Mesenchymal stem cell (in vitro differentiated cells and primary cell): ENCODE data around the gene PIP5K1B.

Experiments
- DNase-seq: peaks from one replicate; pipeline ENCODE4 v3.0.0-alpha.2; 2013
- H2AFZ ChIP-seq: one replicate; pipeline ENCODE4 v1.6.1; 2013; ENCODE audit warnings: low read depth, mild to moderate bottlenecking, control low read depth, inconsistent platforms, low read length, moderate library complexity
- H2AK5ac ChIP-seq: 2 replicates; pipeline ENCODE4 v1.6.1; 2013; ENCODE audit warnings: low read length, moderate library complexity, mild to moderate bottlenecking, inconsistent platforms; ENCODE audit not compliant: severe bottlenecking
- H2BK120ac ChIP-seq: one replicate; pipeline ENCODE4 v1.6.1; 2013; ENCODE audit warnings: low read depth, mild to moderate bottlenecking, inconsistent platforms, low read length, moderate library complexity
- H2BK12ac ChIP-seq, 2 experiments: one replicate each; pipeline ENCODE4 v1.6.1; 2013; ENCODE audit warnings: inconsistent platforms in 2 of 2, low read length in 2 of 2, mild to moderate bottlenecking in 2 of 2, moderate library complexity in 2 of 2, control low read depth in 1 of 2
- H2BK15ac ChIP-seq: one replicate; pipeline ENCODE4 v1.6.1; 2013; ENCODE audit warnings: mild to moderate bottlenecking, low read depth, inconsistent platforms; ENCODE audit not compliant: poor library complexity, severe bottlenecking
- H2BK5ac ChIP-seq: 2 replicates; pipeline ENCODE4 v1.6.1; 2013; ENCODE audit warnings: low read depth, mild to moderate bottlenecking, low read length, control low read depth, inconsistent platforms; ENCODE audit not compliant: poor library complexity, severe bottlenecking
- H3K14ac ChIP-seq, 2 experiments: one replicate each; pipeline ENCODE4 v1.6.1; 2013; ENCODE audit warnings: inconsistent platforms in 2 of 2, low read length in 2 of 2, control low read depth in 1 of 2, mild to moderate bottlenecking in 1 of 2, moderate library complexity in 1 of 2
- H3K18ac ChIP-seq, 2 experiments: one replicate each; pipeline ENCODE4 v1.6.1; 2013; ENCODE audit warnings: inconsistent platforms in 2 of 2, low read length in 2 of 2, control low read depth in 1 of 2, low read depth in 1 of 2, mild to moderate bottlenecking in 1 of 2
- H3K23ac ChIP-seq, 2 experiments: one replicate each; pipeline ENCODE4 v1.6.1; 2013; ENCODE audit warnings: inconsistent platforms in 2 of 2, low read length in 2 of 2, mild to moderate bottlenecking in 2 of 2, moderate library complexity in 2 of 2, control low read depth in 1 of 2
- H3K27ac ChIP-seq: 2 replicates; pipeline ENCODE4 v1.5.1; 2013; ENCODE audit warnings: mild to moderate bottlenecking, moderate library complexity, low read length, control low read depth, inconsistent platforms; ENCODE audit not compliant: poor library complexity, severe bottlenecking
- H3K27me3 ChIP-seq, 2 experiments: 2 replicates each; pipeline versions ENCODE4 v1.6.1 to v1.7.0; 2013; ENCODE audit warnings: low read length in 2 of 2, mild to moderate bottlenecking in 2 of 2, moderate library complexity in 2 of 2, control low read depth in 1 of 2, inconsistent platforms in 1 of 2; ENCODE audit not compliant: control insufficient read depth in 1 of 2, insufficient read depth in 1 of 2
- H3K36me3 ChIP-seq, 2 experiments: 2 replicates each; pipeline versions ENCODE4 v1.6.1 to v1.7.0; 2013; ENCODE audit warnings: low read length in 2 of 2, control low read depth in 1 of 2, inconsistent platforms in 1 of 2, low read depth in 1 of 2, mild to moderate bottlenecking in 1 of 2; ENCODE audit not compliant: insufficient read depth in 2 of 2, control insufficient read depth in 1 of 2
- H3K4ac ChIP-seq, 2 experiments: one replicate each; pipeline ENCODE4 v1.6.1; 2013; ENCODE audit warnings: inconsistent platforms in 2 of 2, low read length in 2 of 2, mild to moderate bottlenecking in 2 of 2, moderate library complexity in 2 of 2, control low read depth in 1 of 2, low read depth in 1 of 2
- H3K4me1 ChIP-seq: 2 replicates; pipeline ENCODE4 v1.6.1; 2013; ENCODE audit warnings: low read depth, low read length, control low read depth; ENCODE audit not compliant: control insufficient read depth, insufficient read depth
- H3K4me2 ChIP-seq: 2 replicates; pipeline ENCODE4 v1.6.1; 2013; ENCODE audit warnings: low read length, mild to moderate bottlenecking, inconsistent platforms; ENCODE audit not compliant: poor library complexity, severe bottlenecking
- H3K4me3 ChIP-seq, 2 experiments: 2 replicates each; pipeline versions ENCODE4 v1.5.1 to v1.7.0; 2013; ENCODE audit warnings: low read length in 2 of 2, mild to moderate bottlenecking in 2 of 2, control low read depth in 1 of 2, low read depth in 1 of 2; ENCODE audit not compliant: insufficient read depth in 1 of 2
- H3K79me1 ChIP-seq: replicated peaks from 2 replicates; pipeline ENCODE4 v1.6.1; 2013; ENCODE audit warnings: mild to moderate bottlenecking, control low read depth, low read length, inconsistent platforms; ENCODE audit not compliant: poor library complexity, severe bottlenecking
- H3K9ac ChIP-seq: 2 replicates; pipeline ENCODE4 v1.7.0; 2013; ENCODE audit warnings: mild to moderate bottlenecking, low read length, moderate library complexity
- H3K9me3 ChIP-seq: 2 replicates; pipeline ENCODE4 v1.7.0; 2013; ENCODE audit warnings: mild to moderate bottlenecking, low read length; ENCODE audit not compliant: control insufficient read depth
- H4K8ac ChIP-seq: one replicate; pipeline ENCODE4 v1.6.1; 2013; ENCODE audit warnings: inconsistent platforms, mild to moderate bottlenecking, low read length, moderate library complexity
- H4K91ac ChIP-seq: one replicate; pipeline ENCODE4 v1.6.1; 2013; ENCODE audit warnings: mild to moderate bottlenecking, low read length, inconsistent platforms
- WGBS: methylation state at CpG from one replicate; pipeline ENCODE4 v1.1.7; 2013; ENCODE audit warnings: mixed read lengths; 5-methylcytosine and 5-hydroxymethylcytosine counted together

Gene PIP5K1B

GRCh38 chr9:69029535-69029934 lies 324.5 kb downstream of the PIP5K1B start:
- Histone ChIP-seq H3K36me3 (no peaks in the 10 kb centered on the region), H2AK5ac (no peak overlapping the region), H2BK12ac (no peak overlapping the region), H2BK15ac (no peak overlapping the region), H3K18ac (no peak overlapping the region), H4K91ac (no peak overlapping the region), H3K14ac (no peak overlapping the region), H3K27ac (no peak overlapping the region), H3K9ac (no peak overlapping the region), H3K9me3 (peaks cover 5% of the 10 kb centered on the region), H3K79me1 (no peaks in the 10 kb centered on the region), H3K23ac (no peak overlapping the region), H3K4me3 (no peak overlapping the region), H4K8ac (no peak overlapping the region), H3K4ac (no peak overlapping the region), H2BK120ac (no peak overlapping the region), H2BK5ac (no peak overlapping the region), H3K27me3 (peaks cover 7 to 12% of the 10 kb centered on the region in 2 experiments), H3K4me2 (no peak overlapping the region), H3K4me1 (no peaks in the 10 kb centered on the region), H2AFZ (no peak overlapping the region)
- DNase-seq: no peak

GRCh38 chr9:69030851-69031645 lies 326.0 kb downstream of the PIP5K1B start:
- DNase-seq: no peak
- Histone ChIP-seq H3K14ac (no peak overlapping the region), H2BK120ac (no peak overlapping the region), H3K79me1 (peaks cover 3% of the 10 kb centered on the region), H3K23ac (no peak overlapping the region), H3K18ac (no peak overlapping the region), H4K8ac (no peak overlapping the region), H3K9ac (no peak overlapping the region), H2BK12ac (no peak overlapping the region), H3K27ac (no peak overlapping the region), H2AFZ (no peak overlapping the region), H3K36me3 (no peaks in the 10 kb centered on the region), H3K4me3 (no peak overlapping the region), H3K27me3 (peaks cover 2 to 6% of the 10 kb centered on the region in 2 experiments), H4K91ac (no peak overlapping the region), H2AK5ac (no peak overlapping the region), H3K4me1 (peaks cover 3% of the 10 kb centered on the region), H3K4ac (no peak overlapping the region), H2BK5ac (no peak overlapping the region), H2BK15ac (no peak overlapping the region), H3K9me3 (peaks cover 5% of the 10 kb centered on the region), H3K4me2 (no peak overlapping the region)
- no CpG with 5 or more reads among the region's 1 CpG for WGBS

- no peak overlapping the region for H2AK5ac ChIP-seq
- H4K91ac ChIP-seq: no peak overlapping the region
- H2BK15ac ChIP-seq: no peak overlapping the region
- no peak overlapping the region for H2AFZ ChIP-seq
- no peak overlapping the region for H3K4me3 ChIP-seq
- no peak overlapping the region for H3K18ac ChIP-seq
- H3K79me1 ChIP-seq: peaks cover 8% of the 10 kb centered on the region
- no peak overlapping the region for H3K27ac ChIP-seq
- no peak overlapping the region for H3K9ac ChIP-seq
- H2BK120ac ChIP-seq: no peak overlapping the region
- WGBS: 43% methylated on average over 2 of the region's 2 CpGs
- H2BK5ac ChIP-seq: no peak overlapping the region
- peaks cover 5% of the 10 kb centered on the region for H3K4me1 ChIP-seq
- no peaks in the 10 kb centered on the region for H3K27me3 ChIP-seq
- no peak overlapping the region for H3K4me2 ChIP-seq
- H3K14ac ChIP-seq: no peak overlapping the region
- H2BK12ac ChIP-seq: no peak overlapping the region
- no peak overlapping the region for H3K23ac ChIP-seq
- H3K36me3 ChIP-seq: no peaks in the 10 kb centered on the region
- H4K8ac ChIP-seq: no peak overlapping the region
- peaks cover 5% of the 10 kb centered on the region for H3K9me3 ChIP-seq
- DNase-seq: no peak
- no peak overlapping the region for H3K4ac ChIP-seq
Measured at GRCh38 chr9:69034071-69034470, 329.0 kb downstream of the PIP5K1B start.

DNA sequence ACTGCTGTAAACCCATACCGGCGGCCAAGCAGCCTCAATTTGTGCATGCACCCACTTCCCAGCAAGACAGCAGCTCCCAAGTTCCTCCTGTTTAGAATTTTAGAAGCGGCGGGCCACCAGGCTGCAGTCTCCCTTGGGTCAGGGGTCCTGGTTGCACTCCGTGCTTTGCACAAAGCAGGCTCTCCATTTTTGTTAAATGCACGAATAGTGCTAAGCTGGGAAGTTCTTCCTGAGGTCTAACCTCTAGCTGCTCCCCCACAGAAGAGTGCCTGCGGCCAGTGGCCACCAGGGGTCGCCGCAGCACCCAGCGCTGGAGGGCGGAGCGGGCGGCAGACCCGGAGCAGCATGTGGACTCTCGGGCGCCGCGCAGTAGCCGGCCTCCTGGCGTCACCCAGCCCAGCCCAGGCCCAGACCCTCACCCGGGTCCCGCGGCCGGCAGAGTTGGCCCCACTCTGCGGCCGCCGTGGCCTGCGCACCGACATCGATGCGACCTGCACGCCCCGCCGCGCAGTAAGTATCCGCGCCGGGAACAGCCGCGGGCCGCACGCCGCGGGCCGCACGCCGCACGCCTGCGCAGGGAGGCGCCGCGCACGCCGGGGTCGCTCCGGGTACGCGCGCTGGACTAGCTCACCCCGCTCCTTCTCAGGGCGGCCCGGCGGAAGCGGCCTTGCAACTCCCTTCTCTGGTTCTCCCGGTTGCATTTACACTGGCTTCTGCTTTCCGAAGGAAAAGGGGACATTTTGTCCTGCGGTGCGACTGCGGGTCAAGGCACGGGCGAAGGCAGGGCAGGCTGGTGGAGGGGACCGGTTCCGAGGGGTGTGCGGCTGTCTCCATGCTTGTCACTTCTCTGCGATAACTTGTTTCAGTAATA lies 330.6 kb downstream of the PIP5K1B start, which contains the start of gene FXN:
Gene FXN, plus strand, starts transcription at position 315 of the 871 bp plus-strand sequence. Its CDS starts 31 bp downstream, at position 346.
- no peak within 1 kb of the TSS for H2BK5ac ChIP-seq
- peak within 1 kb of the TSS; percentile 81 to 93 for H3K4me3 ChIP-seq
- peak within 1 kb of the TSS; percentile 92 for H3K9ac ChIP-seq
- H3K4me2 ChIP-seq: peak within 1 kb of the TSS; percentile 87
- no peaks in the 10 kb centered on the region for H3K36me3 ChIP-seq
- H2AK5ac ChIP-seq: no peak within 1 kb of the TSS
- peak within 1 kb of the TSS; percentile 72 for H4K91ac ChIP-seq
- DNase-seq: peak; percentile 80
- H2BK120ac ChIP-seq: no peak within 1 kb of the TSS
- no peaks in the 10 kb centered on the region for H3K9me3 ChIP-seq
- H4K8ac ChIP-seq: peak within 1 kb of the TSS; percentile 51
- peak within 1 kb of the TSS; percentile 36 for H2AFZ ChIP-seq
- under 1% methylated on average over 70 of the region's 75 CpGs for WGBS
- H3K18ac ChIP-seq: peak within 1 kb of the TSS; percentile 46 to 97
- peak within 1 kb of the TSS; percentile 55 for H3K27ac ChIP-seq
- no peak within 1 kb of the TSS for H3K23ac ChIP-seq
- peaks cover 5% of the 10 kb centered on the region for H3K4me1 ChIP-seq
- peak within 1 kb of the TSS; percentile 96 for H2BK15ac ChIP-seq
- peak within 1 kb of the TSS in 1 of 2 experiments; percentile 63 for H3K14ac ChIP-seq
- peak within 1 kb of the TSS; percentile 35 to 81 for H3K4ac ChIP-seq
- no peaks in the 10 kb centered on the region for H3K27me3 ChIP-seq
- H3K79me1 ChIP-seq: peaks cover 18% of the 10 kb centered on the region
- H2BK12ac ChIP-seq: peak within 1 kb of the TSS in 1 of 2 experiments; percentile 82
